ENCODE results near the gene MGAT4B. TPM values are rescaled to one million over a fixed set of nuclear protein-coding genes. Genes with fewer than 3 reads are reported as not detected.

Gene MGAT4B
- total RNA-seq, 2 experiments from 2014 or later, result 61.1 to 96.5 TPM

DNA sequence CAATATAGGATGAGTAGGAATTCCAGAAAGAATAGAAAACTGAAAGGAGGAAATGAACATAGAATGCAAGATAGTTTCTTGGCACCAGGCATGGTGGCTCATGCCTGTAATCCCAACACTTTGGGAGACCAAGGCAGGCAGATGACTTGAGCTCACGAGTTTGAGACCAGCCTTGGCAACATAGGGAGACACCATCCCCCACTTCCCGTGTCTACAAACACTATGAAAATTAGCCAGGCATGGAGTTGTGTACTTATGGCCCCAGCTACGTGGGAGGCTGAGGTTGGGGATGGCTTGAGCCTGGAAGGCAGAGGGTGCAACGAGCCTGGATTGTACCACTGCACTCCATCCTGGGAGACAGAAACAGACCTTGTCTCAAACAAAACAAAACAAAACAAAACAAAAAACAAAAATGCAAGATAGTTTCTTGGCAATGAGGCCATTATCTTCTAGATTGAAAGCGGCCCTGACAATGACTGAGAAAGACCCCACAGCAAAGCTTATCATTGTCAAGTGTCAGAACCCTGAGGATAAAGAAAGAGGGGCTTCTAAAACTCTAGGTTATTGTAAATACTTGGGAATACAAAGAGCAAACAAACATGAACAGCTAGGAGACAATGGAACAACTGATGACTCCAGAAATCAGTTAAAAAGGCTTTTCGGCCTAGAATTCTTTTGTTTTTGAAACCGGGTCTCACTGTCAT lies 23.2 kb upstream of the MGAT4B start:
- no peak for TF ChIP-seq EZH2phosphoT487 (IDR thresholded peaks at IDR 0.05; ENCODE audit: borderline replicate concordance, low read depth, low read length)
- TF ChIP-seq, protein P1, sequence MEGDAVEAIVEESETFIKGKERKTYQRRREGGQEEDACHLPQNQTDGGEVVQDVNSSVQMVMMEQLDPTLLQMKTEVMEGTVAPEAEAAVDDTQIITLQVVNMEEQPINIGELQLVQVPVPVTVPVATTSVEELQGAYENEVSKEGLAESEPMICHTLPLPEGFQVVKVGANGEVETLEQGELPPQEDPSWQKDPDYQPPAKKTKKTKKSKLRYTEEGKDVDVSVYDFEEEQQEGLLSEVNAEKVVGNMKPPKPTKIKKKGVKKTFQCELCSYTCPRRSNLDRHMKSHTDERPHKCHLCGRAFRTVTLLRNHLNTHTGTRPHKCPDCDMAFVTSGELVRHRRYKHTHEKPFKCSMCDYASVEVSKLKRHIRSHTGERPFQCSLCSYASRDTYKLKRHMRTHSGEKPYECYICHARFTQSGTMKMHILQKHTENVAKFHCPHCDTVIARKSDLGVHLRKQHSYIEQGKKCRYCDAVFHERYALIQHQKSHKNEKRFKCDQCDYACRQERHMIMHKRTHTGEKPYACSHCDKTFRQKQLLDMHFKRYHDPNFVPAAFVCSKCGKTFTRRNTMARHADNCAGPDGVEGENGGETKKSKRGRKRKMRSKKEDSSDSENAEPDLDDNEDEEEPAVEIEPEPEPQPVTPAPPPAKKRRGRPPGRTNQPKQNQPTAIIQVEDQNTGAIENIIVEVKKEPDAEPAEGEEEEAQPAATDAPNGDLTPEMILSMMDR (conservative IDR thresholded peaks at IDR 0.05; ENCODE audit: low read length), result no peak
- no peak overlapping the region for H2AFZ ChIP-seq (ENCODE audit: low read length)
- H3K4me2 ChIP-seq (ENCODE audit: low read length), result no peak overlapping the region
- intact Hi-C loops (cut with micrococcal nuclease; ENCODE audit: unreplicated experiment), result loop anchor here (10.0 kb wide), 1 partner anchor 665 kb away; the partner anchor contains the start of gene CNOT6
- BruUV-seq (replicated peaks), result no TSS peak
- H3K36me3 ChIP-seq (ENCODE audit: insufficient read depth, low read length), result peaks cover 88% of the 10 kb centered on the region
- no peak for DNase-seq (ENCODE audit: low spot score)
- no peaks in the 10 kb centered on the region for H4K20me1 ChIP-seq (ENCODE audit: insufficient read depth, low read length)
- CTCF ChIA-PET (ENCODE audit: unreplicated experiment), result interaction anchor here (0.5 kb wide), 1 partner anchor 202 kb away, joined by 4 read pairs; no protein-coding TSS in a partner anchor
- H3K4me3 ChIP-seq (ENCODE audit: low read depth, low read length, poor library complexity, severe bottlenecking), result no peak overlapping the region
- H3K9me3 ChIP-seq (ENCODE audit: low read length), result no peaks in the 10 kb centered on the region
- H3K4me1 ChIP-seq (ENCODE audit: insufficient read depth, low read length, poor library complexity, severe bottlenecking), result no peaks in the 10 kb centered on the region
- H3K27ac ChIP-seq (ENCODE audit: low read depth, low read length, poor library complexity, severe bottlenecking), result no peak overlapping the region
- no peaks in the 10 kb centered on the region for H3K9me2 ChIP-seq (ENCODE audit: insufficient read depth, low read length)
- POLR2A ChIA-PET, result no interaction called here
- H3K79me2 ChIP-seq (ENCODE audit: insufficient read depth, low read depth, low read length), result no peaks in the 10 kb centered on the region

DNA sequence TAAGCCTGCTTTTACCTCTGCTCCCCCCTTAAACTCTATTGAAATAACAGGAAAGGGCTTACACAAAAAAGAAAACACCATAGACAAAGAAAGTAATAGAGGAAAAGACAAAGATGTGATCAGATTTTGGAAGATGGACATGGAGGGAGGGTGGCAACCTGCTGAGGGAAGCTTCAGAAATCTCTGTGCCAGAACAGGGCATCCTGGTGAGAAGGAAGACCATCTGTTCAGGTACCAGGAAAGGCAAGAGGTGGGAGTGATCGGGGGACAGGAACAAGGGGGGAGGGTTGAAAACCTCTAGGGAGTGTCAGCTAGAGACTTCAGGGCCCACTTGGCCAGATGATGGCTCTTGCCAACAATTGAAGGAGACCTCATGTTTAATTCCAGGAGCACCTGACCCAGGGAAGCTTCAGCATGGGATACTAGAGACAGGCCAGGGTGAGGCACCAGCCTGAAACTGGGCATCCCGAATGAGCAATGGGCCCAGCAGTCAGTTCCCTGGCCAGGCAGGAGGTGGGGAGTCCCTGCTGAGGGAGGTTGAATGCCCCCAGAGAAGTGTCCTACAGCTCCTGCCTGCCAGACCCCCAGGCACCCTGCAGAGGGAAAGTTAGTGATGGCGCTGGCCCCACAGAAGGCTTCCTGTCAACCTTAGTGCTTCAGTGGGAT lies 22.2 kb upstream of the MGAT4B start:
- TF ChIP-seq, protein P1 (conservative IDR thresholded peaks at IDR 0.05; ENCODE audit: low read length), result no peak
- no peaks in the 10 kb centered on the region for H3K4me1 ChIP-seq (ENCODE audit: insufficient read depth, low read length, poor library complexity, severe bottlenecking)
- no peaks in the 10 kb centered on the region for H3K79me2 ChIP-seq (ENCODE audit: insufficient read depth, low read depth, low read length)
- H3K9me2 ChIP-seq (ENCODE audit: insufficient read depth, low read length), result no peaks in the 10 kb centered on the region
- no peaks in the 10 kb centered on the region for H4K20me1 ChIP-seq (ENCODE audit: insufficient read depth, low read length)
- DNase-seq (ENCODE audit: low spot score), result no peak
- H3K27ac ChIP-seq (ENCODE audit: low read depth, low read length, poor library complexity, severe bottlenecking), result no peak overlapping the region
- no peak overlapping the region for H3K4me2 ChIP-seq (ENCODE audit: low read length)
- no peaks in the 10 kb centered on the region for H3K9me3 ChIP-seq (ENCODE audit: low read length)
- H3K4me3 ChIP-seq (ENCODE audit: low read depth, low read length, poor library complexity, severe bottlenecking), result no peak overlapping the region
- intact Hi-C loops (cut with micrococcal nuclease; ENCODE audit: unreplicated experiment), result loop anchor here (10.0 kb wide), 1 partner anchor 666 kb away; the partner anchor contains the start of gene CNOT6
- no peak overlapping the region for H2AFZ ChIP-seq (ENCODE audit: low read length)
- H3K36me3 ChIP-seq (ENCODE audit: insufficient read depth, low read length), result peaks cover 96% of the 10 kb centered on the region
- CTCF ChIA-PET (ENCODE audit: unreplicated experiment), result no interaction called here
- POLR2A ChIA-PET, result interaction anchor here (0.6 kb wide), 1 partner anchor 407 kb away, joined by 3 read pairs; no protein-coding TSS in a partner anchor
- no TSS peak for BruUV-seq (replicated peaks)

DNA sequence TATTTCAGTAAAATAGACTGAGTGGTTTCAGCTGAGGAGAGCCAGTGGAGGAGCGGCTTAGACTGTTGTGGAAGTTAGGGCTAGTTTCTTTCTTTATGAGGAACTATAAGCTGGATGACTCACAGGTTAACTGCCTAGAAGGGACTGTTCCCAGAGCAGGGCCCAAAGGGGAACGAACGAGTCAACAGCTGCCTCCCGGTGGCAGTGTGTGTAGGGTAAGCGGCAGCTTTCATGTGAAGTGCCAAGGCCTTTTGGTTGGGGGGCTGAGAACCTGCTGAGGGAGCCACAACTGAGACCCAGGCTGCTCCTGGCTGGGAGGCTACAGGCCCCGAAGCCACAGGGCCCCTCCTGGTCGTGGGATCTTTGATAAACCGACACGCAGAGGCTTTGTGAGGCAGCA lies 21.0 kb upstream of the MGAT4B start:
- H3K9me3 ChIP-seq (ENCODE audit: low read length), result no peaks in the 10 kb centered on the region
- ChIA-PET CTCF (ENCODE audit: unreplicated experiment) (no interaction called here), POLR2A (no interaction called here)
- H3K4me2 ChIP-seq (ENCODE audit: low read length), result no peak overlapping the region
- TF ChIP-seq, protein P1 (conservative IDR thresholded peaks at IDR 0.05; ENCODE audit: low read length), result no peak
- no peak for TF ChIP-seq EZH2phosphoT487 (IDR thresholded peaks at IDR 0.05; ENCODE audit: borderline replicate concordance, low read depth, low read length)
- intact Hi-C loops (cut with micrococcal nuclease; ENCODE audit: unreplicated experiment), result loop anchor here (10.0 kb wide), 1 partner anchor 667 kb away; the partner anchor contains the start of gene CNOT6
- H3K79me2 ChIP-seq (ENCODE audit: insufficient read depth, low read depth, low read length), result peaks cover 4% of the 10 kb centered on the region; the same call in 1 of the 2 replicates
- no peaks in the 10 kb centered on the region for H3K9me2 ChIP-seq (ENCODE audit: insufficient read depth, low read length)
- no peak for DNase-seq (ENCODE audit: low spot score)
- no peak overlapping the region for H3K27ac ChIP-seq (ENCODE audit: low read depth, low read length, poor library complexity, severe bottlenecking)
- peaks cover 94% of the 10 kb centered on the region for H3K36me3 ChIP-seq (ENCODE audit: insufficient read depth, low read length)
- no peaks in the 10 kb centered on the region for H4K20me1 ChIP-seq (ENCODE audit: insufficient read depth, low read length)
- no TSS peak for BruUV-seq (replicated peaks)
- no peak overlapping the region for H3K4me3 ChIP-seq (ENCODE audit: low read depth, low read length, poor library complexity, severe bottlenecking)
- no peak overlapping the region for H2AFZ ChIP-seq (ENCODE audit: low read length)
- no peaks in the 10 kb centered on the region for H3K4me1 ChIP-seq (ENCODE audit: insufficient read depth, low read length, poor library complexity, severe bottlenecking)
